HG02885 (cell line): ENCODE results near the gene ATP2B3.

ENCODE experiments used
- ATAC-seq: cut with Tn5 transposase; IDR thresholded peaks from one replicate; pipeline ENCODE4 v1.9.1; 2021; ENCODE audit warnings: mild to moderate bottlenecking; ENCODE audit not compliant: unreplicated experiment, poor library complexity

ATP2B3 gene

DNA sequence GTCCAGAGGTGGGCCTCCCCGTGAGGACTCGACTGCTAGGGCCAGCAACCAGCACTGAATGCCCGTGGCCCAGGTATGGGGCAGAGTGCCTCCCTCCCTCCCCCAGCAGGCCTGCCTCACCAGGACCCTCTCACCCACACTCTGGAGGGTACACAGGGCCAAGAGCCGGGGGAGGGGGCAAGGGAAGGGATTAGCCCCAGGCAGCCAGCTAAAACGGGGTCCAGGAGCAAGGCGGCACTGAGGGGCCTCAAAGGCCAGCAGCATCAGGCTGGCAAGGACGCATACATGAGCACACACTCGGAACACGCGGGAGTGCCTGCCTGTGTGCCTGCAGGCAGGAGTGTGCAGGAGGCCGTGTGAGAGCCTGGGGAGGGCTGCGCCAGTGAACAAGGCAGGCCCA lies 111.2 kb downstream of the ATP2B3 start:
- ATAC-seq = no peak

- ATAC-seq = no peak
Measured at GRCh38 chrX:153631346-153631745, 113.9 kb downstream of the ATP2B3 start.

GRCh38 chrX:153631907-153632594 lies 114.6 kb downstream of the ATP2B3 start:
- no peak for ATAC-seq
